ENCODE measurements around the gene MEMO1. TPM values are rescaled to one million over a fixed set of nuclear protein-coding genes. Genes with fewer than 3 reads are reported as not detected.

MEMO1 gene
- total RNA-seq, 1 donor from 2014 or later = 55.3 TPM

- Mint-ChIP-seq H3K9me3 (no peaks in the 10 kb centered on the region), H3K36me3 (ENCODE audit: low read depth) (no peaks in the 10 kb centered on the region), H3K4me3 (no peak overlapping the region), H3K27ac (ENCODE audit: unreplicated experiment) (no peak overlapping the region), H3K27me3 (ENCODE audit: low read depth) (no peaks in the 10 kb centered on the region), H3K4me1 (no peaks in the 10 kb centered on the region)
- no peak for TF ChIP-seq CTCF (conservative IDR thresholded peaks at IDR 0.05)
- DNase-seq (ENCODE audit: low read depth, low spot score) = no peak
These were observed 67.1 kb downstream of the MEMO1 start for GRCh38 chr2:31943636-31944225.

GRCh38 chr2:31940920-31941319 is 69.9 kb downstream of the MEMO1 start:
- DNase-seq (ENCODE audit: low read depth, low spot score) = no peak
- no peak for TF ChIP-seq CTCF (conservative IDR thresholded peaks at IDR 0.05)
- no peaks in the 10 kb centered on the region for H3K9me3 Mint-ChIP-seq
- H3K4me3 Mint-ChIP-seq = no peak overlapping the region
- H3K36me3 Mint-ChIP-seq (ENCODE audit: low read depth) = no peaks in the 10 kb centered on the region
- no peaks in the 10 kb centered on the region for H3K4me1 Mint-ChIP-seq
- H3K27me3 Mint-ChIP-seq (ENCODE audit: low read depth) = no peaks in the 10 kb centered on the region
- H3K27ac Mint-ChIP-seq (ENCODE audit: unreplicated experiment) = no peak overlapping the region

GRCh38 chr2:31937741-31938140 is 73.1 kb downstream of the MEMO1 start:
- Mint-ChIP-seq H3K27ac (ENCODE audit: unreplicated experiment) (no peak overlapping the region), H3K36me3 (ENCODE audit: low read depth) (no peaks in the 10 kb centered on the region), H3K4me1 (no peaks in the 10 kb centered on the region), H3K27me3 (ENCODE audit: low read depth) (no peaks in the 10 kb centered on the region), H3K4me3 (no peak overlapping the region), H3K9me3 (no peaks in the 10 kb centered on the region)
- DNase-seq (ENCODE audit: low read depth, low spot score) = no peak
- TF ChIP-seq CTCF (conservative IDR thresholded peaks at IDR 0.05) = no peak

- no peak for DNase-seq (ENCODE audit: low read depth, low spot score)
- Mint-ChIP-seq H3K27ac (ENCODE audit: unreplicated experiment) (no peak overlapping the region), H3K4me3 (no peak overlapping the region), H3K27me3 (ENCODE audit: low read depth) (no peaks in the 10 kb centered on the region), H3K36me3 (ENCODE audit: low read depth) (peaks cover under 1% of the 10 kb centered on the region), H3K9me3 (no peaks in the 10 kb centered on the region), H3K4me1 (no peaks in the 10 kb centered on the region)
- no peak for TF ChIP-seq CTCF (conservative IDR thresholded peaks at IDR 0.05)
These were observed 75.4 kb downstream of the MEMO1 start for GRCh38 chr2:31935370-31935769.

GRCh38 chr2:31933066-31933465 is 77.7 kb downstream of the MEMO1 start:
- Mint-ChIP-seq H3K27ac (ENCODE audit: unreplicated experiment) (no peak overlapping the region), H3K27me3 (ENCODE audit: low read depth) (no peaks in the 10 kb centered on the region), H3K4me1 (no peaks in the 10 kb centered on the region), H3K4me3 (no peak overlapping the region), H3K9me3 (no peaks in the 10 kb centered on the region), H3K36me3 (ENCODE audit: low read depth) (peaks cover 3% of the 10 kb centered on the region)
- no peak for DNase-seq (ENCODE audit: low read depth, low spot score)
- no peak for TF ChIP-seq CTCF (conservative IDR thresholded peaks at IDR 0.05)

Measured in neural crest cell (in vitro differentiated cells).